ENCODE measurements around the gene SNX8. TPM values are rescaled to one million over a fixed set of nuclear protein-coding genes. Genes with fewer than 3 reads are reported as not detected.
A peak's percentile ranks its signal among the peaks of the same experiment; 100 is the strongest.

The SNX8 gene
- total RNA-seq, 1 donor from 2014 or later: 13.1 TPM

GRCh38 chr7:2263176-2263575 lies 51.1 kb downstream of the SNX8 start:
- no peak for DNase-seq (ENCODE audit: low read depth, low spot score)

DNA sequence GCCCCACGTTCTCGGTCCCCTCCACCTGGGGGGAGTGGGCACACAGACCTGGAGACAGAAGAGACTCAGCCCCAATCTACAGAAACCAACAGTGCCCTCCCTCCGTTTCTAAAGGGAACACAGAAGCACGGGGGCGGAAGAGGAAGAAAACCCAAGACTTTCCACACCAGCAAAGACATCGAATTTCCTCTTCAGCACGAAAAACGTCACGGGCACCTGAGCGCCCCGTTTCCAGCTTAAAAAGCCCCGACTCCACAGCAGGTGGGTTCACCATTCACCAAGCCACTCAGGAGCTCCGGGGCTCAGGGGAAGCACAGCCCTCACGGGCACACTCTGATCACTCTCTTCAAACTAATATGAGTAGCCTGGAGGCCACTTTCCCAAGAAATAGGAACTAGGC lies 52.6 kb downstream of the SNX8 start:
- DNase-seq (ENCODE audit: low read depth, low spot score): no peak

DNA sequence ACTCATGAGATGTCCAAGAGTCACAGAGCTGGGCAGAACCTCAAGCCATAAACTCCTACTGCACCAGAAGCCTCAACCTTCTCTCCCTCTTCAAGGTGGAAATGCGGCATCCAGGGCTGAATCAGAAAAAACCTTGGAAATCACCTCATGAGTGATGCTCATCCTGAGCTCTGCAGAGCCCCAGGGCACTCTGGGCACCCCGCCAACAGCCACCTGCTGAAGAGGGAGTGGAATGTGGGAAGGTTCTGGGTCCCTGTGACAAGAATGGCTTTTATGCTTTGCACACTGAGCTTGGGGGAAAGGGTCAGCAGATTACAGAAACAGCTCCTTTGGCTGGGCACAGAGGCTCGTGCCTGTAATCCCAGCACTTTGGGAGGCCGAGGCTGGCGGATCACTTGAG lies 53.4 kb downstream of the SNX8 start:
- DNase-seq (ENCODE audit: low read depth, low spot score): no peak

DNA sequence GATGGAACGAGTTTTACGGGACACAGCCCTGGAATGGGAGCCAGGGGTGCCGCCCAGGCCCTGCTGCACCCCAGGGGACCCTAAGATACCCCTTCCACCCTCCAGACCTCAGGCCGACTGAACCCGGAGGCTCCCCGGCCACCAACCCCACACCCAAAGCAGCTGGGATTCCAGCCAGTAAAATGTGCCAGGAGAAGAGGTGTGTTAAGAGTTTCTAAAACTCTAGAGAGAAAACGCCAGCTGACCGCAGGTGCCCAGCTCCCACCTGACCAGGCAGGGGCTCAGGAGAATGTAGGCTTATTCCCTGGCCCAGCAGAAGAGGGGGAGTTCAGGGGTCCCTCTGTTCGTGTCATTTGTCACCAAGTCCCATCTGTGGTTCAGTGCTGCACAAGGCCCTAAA lies 54.8 kb downstream of the SNX8 start:
- DNase-seq (ENCODE audit: low read depth, low spot score): no peak

GRCh38 chr7:2258661-2259365 lies 55.4 kb downstream of the SNX8 start:
- no peak for DNase-seq (ENCODE audit: low read depth, low spot score)

GRCh38 chr7:2257651-2258050 lies 56.6 kb downstream of the SNX8 start:
- no peak for DNase-seq (ENCODE audit: low read depth, low spot score)

DNA sequence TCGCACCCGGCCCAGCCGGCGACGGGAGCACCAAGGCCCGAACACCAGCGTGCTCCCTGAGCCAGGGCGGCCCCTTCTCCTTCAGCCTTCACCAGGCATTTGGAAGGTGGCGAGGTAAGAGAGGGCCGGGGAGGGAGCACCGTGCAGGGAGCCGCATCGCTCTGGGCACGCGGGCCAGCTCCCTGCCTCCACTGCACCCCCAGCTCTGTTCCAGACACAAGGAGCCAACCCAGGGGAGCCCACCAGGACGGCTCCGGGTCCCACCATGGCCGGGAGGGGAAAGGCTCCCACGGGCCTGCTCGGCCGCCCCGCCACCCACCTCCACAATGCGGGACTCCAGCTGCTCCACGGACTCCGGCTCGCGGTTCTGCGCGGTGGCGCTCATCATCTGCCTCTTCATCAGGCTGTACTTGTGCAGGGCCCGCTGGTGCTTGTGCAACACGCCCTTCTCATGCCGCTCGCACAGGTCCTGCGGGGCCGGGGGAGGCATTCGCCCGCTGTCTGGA lies 57.1 kb downstream of the SNX8 start:
- no peak for DNase-seq (ENCODE audit: low read depth, low spot score)

DNA sequence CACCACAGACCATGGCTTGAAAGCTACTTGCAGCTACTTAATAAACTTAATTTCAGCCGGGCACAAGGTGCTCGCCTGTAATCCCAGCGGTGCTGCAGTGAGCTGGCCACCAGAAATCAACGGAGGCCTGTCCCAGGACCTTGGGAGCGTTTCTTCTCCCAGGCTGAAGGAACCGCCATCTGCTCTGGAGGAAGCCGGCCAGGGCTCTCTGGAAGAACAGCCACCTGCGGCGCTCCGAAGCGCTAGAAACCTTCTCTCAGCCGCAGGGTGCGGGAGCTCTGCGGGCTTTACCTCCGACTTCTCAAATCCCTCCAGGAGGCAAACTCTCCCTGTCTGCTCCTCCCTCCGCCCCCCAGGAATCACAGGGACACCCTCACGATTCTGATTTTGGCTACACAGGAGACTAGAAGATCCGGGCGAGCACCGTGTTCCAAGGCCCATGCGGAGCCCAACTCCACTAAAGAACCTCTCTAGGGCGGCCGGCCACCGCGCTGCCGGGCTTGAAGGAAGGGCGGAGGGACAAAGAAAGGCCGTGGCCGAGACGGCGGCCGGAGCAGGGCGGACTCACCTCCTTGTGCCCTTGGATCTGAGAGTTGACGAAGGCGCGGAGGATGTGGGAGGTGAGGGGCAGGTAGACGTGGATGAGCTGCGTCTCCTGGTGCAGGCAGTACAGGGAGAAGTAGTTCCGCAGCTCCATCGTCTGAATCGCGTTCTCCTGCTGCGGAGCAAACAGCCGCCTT lies 57.8 kb downstream of the SNX8 start:
- DNase-seq (ENCODE audit: low read depth, low spot score): no peak

- no peak for DNase-seq (ENCODE audit: low read depth, low spot score)
These were observed 58.8 kb downstream of the SNX8 start for GRCh38 chr7:2255145-2256139.

GRCh38 chr7:2254429-2255144 lies 59.7 kb downstream of the SNX8 start:
- no peak for DNase-seq (ENCODE audit: low read depth, low spot score)

- no peak for DNase-seq (ENCODE audit: low read depth, low spot score)
These were observed 60.6 kb downstream of the SNX8 start for GRCh38 chr7:2253525-2254244.

DNA sequence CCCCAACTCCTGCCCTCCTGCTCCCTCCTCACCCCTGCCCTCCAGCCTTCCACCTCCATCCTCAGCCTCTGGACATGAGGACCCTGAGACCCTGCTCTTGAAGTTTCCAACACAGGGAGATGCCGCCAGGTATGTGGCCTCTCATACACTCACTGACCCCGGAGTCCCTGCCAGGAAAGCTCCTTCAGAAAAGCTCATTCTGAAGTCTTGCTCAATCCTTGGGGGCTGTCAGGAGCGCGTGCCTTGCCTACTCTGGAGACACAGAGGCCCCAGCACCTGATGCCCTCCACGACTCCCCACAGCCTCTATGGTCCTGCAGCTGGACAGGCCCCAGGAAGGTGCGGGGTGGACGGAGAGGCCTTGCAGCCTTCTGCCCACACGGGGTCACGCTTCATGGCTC lies 61.2 kb downstream of the SNX8 start:
- DNase-seq (ENCODE audit: low read depth, low spot score): no peak

- DNase-seq (ENCODE audit: low read depth, low spot score): no peak
These were observed 62.1 kb downstream of the SNX8 start for GRCh38 chr7:2251841-2252771.

DNA sequence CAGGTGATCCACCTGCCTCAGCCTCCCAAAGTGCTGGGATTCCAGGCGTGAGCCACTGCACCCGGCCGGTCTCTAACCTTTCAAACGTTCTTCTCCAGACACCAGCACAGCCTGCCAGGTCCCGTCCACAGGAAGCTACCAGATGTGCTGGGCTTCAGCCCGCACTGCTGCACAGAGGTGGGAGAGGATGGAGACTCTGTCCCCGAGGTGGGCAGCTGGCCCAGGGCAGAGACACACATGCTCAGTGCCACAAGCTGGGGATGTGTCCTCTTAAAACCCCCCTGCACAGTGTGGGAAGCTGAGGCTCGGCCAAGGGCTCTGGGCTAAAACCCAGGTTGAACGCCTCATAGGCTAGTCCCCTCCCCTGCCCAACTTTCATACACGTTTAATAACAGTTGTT lies 62.9 kb downstream of the SNX8 start:
- DNase-seq (ENCODE audit: low read depth, low spot score): no peak

- DNase-seq (ENCODE audit: low read depth, low spot score): no peak
These were observed 64.4 kb downstream of the SNX8 start for GRCh38 chr7:2249744-2250323.

DNA sequence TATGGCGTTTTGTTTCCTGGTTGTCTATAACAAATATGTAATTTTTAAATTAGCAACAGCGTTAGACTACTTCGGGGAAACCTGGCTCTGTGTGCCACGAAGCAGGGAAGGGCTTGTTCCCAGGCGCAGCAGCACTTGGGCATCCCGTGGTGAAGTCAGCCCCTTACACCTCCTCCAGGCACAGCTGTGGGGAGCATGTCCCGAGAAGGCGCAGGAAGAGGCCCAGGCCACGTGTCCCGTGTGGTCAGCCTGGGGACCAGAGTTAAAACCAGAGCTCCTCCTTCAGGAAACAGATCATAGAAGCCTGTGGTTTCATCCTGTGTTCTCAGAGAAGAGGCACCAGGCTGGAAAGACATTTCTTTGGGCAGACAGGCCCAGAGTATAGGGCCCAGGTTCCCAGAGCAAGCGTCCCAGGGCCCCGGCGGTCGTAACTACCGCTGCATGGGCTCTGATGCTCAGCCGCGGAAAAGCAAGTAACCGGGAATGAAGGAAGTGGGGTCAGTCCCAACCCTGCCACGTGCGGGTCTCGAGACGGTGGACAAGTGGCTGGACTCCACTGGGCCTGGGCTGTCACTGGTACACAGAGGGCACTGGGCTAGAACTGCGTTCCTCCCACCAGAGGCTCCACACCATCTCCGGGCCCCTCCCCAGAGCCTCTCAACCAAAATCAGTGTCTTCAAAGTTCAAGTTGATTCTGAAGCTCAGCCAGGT lies 65.1 kb downstream of the SNX8 start:
- DNase-seq (ENCODE audit: low read depth, low spot score): peak; percentile 60

- DNase-seq (ENCODE audit: low read depth, low spot score): no peak
These were observed 66.9 kb downstream of the SNX8 start for GRCh38 chr7:2247141-2247995.

Measured in pulmonary artery endothelial cell (primary cell).